Thyroid gland (tissue), 4 donors: ENCODE results near the gene ZNF784. TPM values are rescaled to one million over a fixed set of nuclear protein-coding genes. Genes with fewer than 3 reads are reported as not detected.

Source experiments
- DNase-seq, 2 donors: peaks; one replicate each; pipeline ENCODE4 v3.0.0-alpha.2; 2019
- H3K27ac ChIP-seq, 3 donors: fragments of 200-600 bp; sonication (generic); 1 replicate in 2 of 3; 2 replicates in 1 of 3; pipeline ENCODE4 v1.5.1; 2016 to 2019; ENCODE audit warnings: mild to moderate bottlenecking in 1 of 3, moderate library complexity in 1 of 3
- H3K27me3 ChIP-seq: fragments of 200-600 bp; sonication (generic); one replicate; pipeline ENCODE4 v1.5.1; 2019
- H3K36me3 ChIP-seq, 2 donors: fragments of 200-600 bp; sonication (generic); one replicate each; pipeline ENCODE4 v1.5.1; 2016 to 2019
- H3K4me1 ChIP-seq, 2 donors: fragments of 200-600 bp; sonication (generic); one replicate each; pipeline ENCODE4 v1.5.1; 2017 to 2019
- H3K4me3 ChIP-seq, 3 donors: fragments of 200-600 bp; sonication (generic); replicated peaks in 1 of 3; 1 replicate in 2 of 3; 2 replicates in 1 of 3; pipeline ENCODE4 v1.5.1; 2016; ENCODE audit warnings: mild to moderate bottlenecking in 1 of 3
- H3K9me3 ChIP-seq: fragments of 200-600 bp; sonication (generic); one replicate; pipeline ENCODE4 v1.5.1; 2017
- CTCF ChIP-seq, 6 experiments: fragments of 200-600 bp in 3 of 6; fragments of 450-650 bp in 3 of 6; sonication (generic) in 3 of 6; IDR thresholded peaks; one replicate each; pipeline ENCODE4 v1.5.1; 2016 to 2019; ENCODE audit warnings: antibody characterized with exemption in 6 of 6, mild to moderate bottlenecking in 2 of 6, inconsistent platforms in 1 of 6, moderate library complexity in 1 of 6
- POLR2A ChIP-seq, 2 donors: fragments of 450-650 bp; IDR thresholded peaks; one replicate each; pipeline ENCODE4 v1.6.1; 2017; ENCODE audit warnings: antibody characterized with exemption in 2 of 2, mild to moderate bottlenecking in 2 of 2, moderate library complexity in 1 of 2
- WGBS, 2 donors: methylation state at CpG; one replicate each; pipeline ENCODE4 v1.1.5; 2017; 5-methylcytosine and 5-hydroxymethylcytosine counted together
- intact Hi-C: fragments of 100-400 bp; cut with DNase I; formaldehyde crosslinking; loops from one replicate; pipeline ENCODE4 v1.15.1; 2023
- total RNA-seq, 4 donors: library from RNA; depleted of rRNA; stranded (reverse); fragments of >200 nt; gene quantifications; one replicate each; pipeline ENCODE4 v1.2.3, GENCODE V29; 2016

Gene ZNF784
- total RNA-seq, 4 donors from 2014 or later = 5.1 to 10.0 (median 8.7) TPM

- intact Hi-C loops = loop anchor here (10.0 kb wide), 1 partner anchor 477 kb away; the partner anchor contains the start of gene TNNT1
- TF ChIP-seq CTCF (IDR thresholded peaks at IDR 0.05) (no peak), POLR2A (IDR thresholded peaks at IDR 0.05) (no peak)
- 94 to 97% methylated on average over 31 to 42 of the region's 55 CpGs for WGBS, 2 donors
- H3K4me1 ChIP-seq = peaks cover 0 to 5% of the 10 kb centered on the region in 2 donors
- no peak for DNase-seq
- no peak overlapping the region for H3K4me3 ChIP-seq
- H3K27ac ChIP-seq = no peak overlapping the region
- no peaks in the 10 kb centered on the region for H3K27me3 ChIP-seq
- no peaks in the 10 kb centered on the region for H3K9me3 ChIP-seq
- H3K36me3 ChIP-seq = peaks cover under 1 to 10% of the 10 kb centered on the region in 2 donors
Measured at GRCh38 chr19:55621673-55622231, 2.6 kb downstream of the ZNF784 start.

GRCh38 chr19:55621205-55621672 lies 3.1 kb downstream of the ZNF784 start:
- Histone ChIP-seq H3K9me3 (no peaks in the 10 kb centered on the region), H3K36me3 (peaks cover 5 to 15% of the 10 kb centered on the region in 2 donors), H3K27me3 (no peaks in the 10 kb centered on the region), H3K4me3 (no peak overlapping the region), H3K27ac (no peak overlapping the region), H3K4me1 (peaks cover 0 to 5% of the 10 kb centered on the region in 2 donors)
- 88 to 91% methylated on average over 9 of the region's 9 CpGs for WGBS, 2 donors
- TF ChIP-seq CTCF (IDR thresholded peaks at IDR 0.05) = no peak
- TF ChIP-seq POLR2A (IDR thresholded peaks at IDR 0.05) = no peak
- intact Hi-C loops = loop anchor here (10.0 kb wide), 1 partner anchor 476 kb away; the partner anchor contains the start of gene TNNT1
- no peak for DNase-seq

- intact Hi-C loops = loop anchor here (10.0 kb wide), 1 partner anchor 476 kb away; the partner anchor contains the start of gene TNNT1
- Histone ChIP-seq H3K4me1 (peaks cover 0 to 5% of the 10 kb centered on the region in 2 donors), H3K27ac (no peak overlapping the region), H3K9me3 (no peaks in the 10 kb centered on the region), H3K4me3 (no peak overlapping the region), H3K36me3 (peaks cover 10 to 21% of the 10 kb centered on the region in 2 donors), H3K27me3 (no peaks in the 10 kb centered on the region)
- TF ChIP-seq POLR2A (IDR thresholded peaks at IDR 0.05) (no peak), CTCF (IDR thresholded peaks at IDR 0.05) (no peak)
- no peak for DNase-seq
- WGBS, 2 donors = 94% methylated on average over 12 of the region's 12 CpGs
Measured at GRCh38 chr19:55620410-55621204, 3.8 kb downstream of the ZNF784 start.

GRCh38 chr19:55619286-55619685 lies 5.1 kb downstream of the ZNF784 start:
- Histone ChIP-seq H3K4me3 (no peak overlapping the region), H3K4me1 (no peaks in the 10 kb centered on the region), H3K27me3 (no peaks in the 10 kb centered on the region), H3K27ac (no peak overlapping the region), H3K9me3 (no peaks in the 10 kb centered on the region), H3K36me3 (peaks cover 15 to 26% of the 10 kb centered on the region in 2 donors)
- no peak for DNase-seq
- TF ChIP-seq POLR2A (IDR thresholded peaks at IDR 0.05) (no peak), CTCF (IDR thresholded peaks at IDR 0.05) (no peak)
- 84 to 90% methylated on average over 3 of the region's 3 CpGs for WGBS, 2 donors
- intact Hi-C loops = no loop called here

- DNase-seq = no peak
- H3K9me3 ChIP-seq = no peaks in the 10 kb centered on the region
- H3K4me3 ChIP-seq = no peak overlapping the region
- intact Hi-C loops = no loop called here
- TF ChIP-seq CTCF (IDR thresholded peaks at IDR 0.05) = no peak
- no peak for TF ChIP-seq POLR2A (IDR thresholded peaks at IDR 0.05)
- H3K36me3 ChIP-seq = peaks cover 15 to 28% of the 10 kb centered on the region in 2 donors
- H3K27me3 ChIP-seq = no peaks in the 10 kb centered on the region
- H3K27ac ChIP-seq = no peak overlapping the region
- H3K4me1 ChIP-seq = no peaks in the 10 kb centered on the region
- 92 to 94% methylated on average over 7 of the region's 7 CpGs for WGBS, 2 donors
Measured at GRCh38 chr19:55618426-55618825, 5.9 kb downstream of the ZNF784 start.
